KBM-7 (cell line): ENCODE results near the gene IGFN1.
"Not testable (repeated sequence)": the region's sequence is repeated elsewhere in the genome, so short reads cannot be mapped to it uniquely, and the experiment has no call there.

Experiments used
- DNase-seq: peaks from one replicate; pipeline ENCODE4 v3.0.0-alpha.2; 2015
- in situ Hi-C: fragments of 300-500 bp; cut with MboI; formaldehyde crosslinking; loops from 2 replicates; pipeline ENCODE4 v1.14.3; 2020; ENCODE audit warnings: low sequenced_read_pairs, low pct_unique_long_range_greater_than_20kb, mixed read lengths

Gene IGFN1

GRCh38 chr1:201228011-201228983 is 37.7 kb downstream of the IGFN1 start:
- in situ Hi-C loops, result no loop called here

GRCh38 chr1:201229095-201229494 is 38.5 kb downstream of the IGFN1 start:
- in situ Hi-C loops, result no loop called here

More at GRCh38 chr1:201228011-201228983, 37.7 kb downstream of the IGFN1 start:
- no peak for DNase-seq

GRCh38 chr1:201229771-201230635 is 39.4 kb downstream of the IGFN1 start:
- in situ Hi-C loops, result no loop called here
- DNase-seq, result no peak

More at GRCh38 chr1:201229095-201229494, 38.5 kb downstream of the IGFN1 start:
- no peak for DNase-seq

- in situ Hi-C loops, result no loop called here
- no peak for DNase-seq
These were observed 40.1 kb downstream of the IGFN1 start for GRCh38 chr1:201230676-201231075.

- in situ Hi-C loops, DNase-seq: not testable (repeated sequence)
These were observed 49.0 kb downstream of the IGFN1 start for GRCh38 chr1:201239646-201240045.

- DNase-seq, result no peak
- in situ Hi-C loops, result no loop called here
These were observed 49.5 kb downstream of the IGFN1 start for GRCh38 chr1:201240171-201240570.

GRCh38 chr1:201241736-201242135 is 51.1 kb downstream of the IGFN1 start:
- no peak for DNase-seq
- in situ Hi-C loops, result no loop called here

GRCh38 chr1:201245082-201245481 is 54.5 kb downstream of the IGFN1 start:
- in situ Hi-C loops, result no loop called here
- no peak for DNase-seq

- DNase-seq, result no peak
- in situ Hi-C loops, result no loop called here
These were observed 58.3 kb downstream of the IGFN1 start for GRCh38 chr1:201248721-201249559.

GRCh38 chr1:201250326-201251011 is 59.8 kb downstream of the IGFN1 start:
- no peak for DNase-seq
- in situ Hi-C loops, result no loop called here

GRCh38 chr1:201251411-201251810 is 60.8 kb downstream of the IGFN1 start:
- in situ Hi-C loops, result no loop called here
- no peak for DNase-seq

GRCh38 chr1:201251851-201252430 is 61.3 kb downstream of the IGFN1 start:
- in situ Hi-C loops, result no loop called here
- no peak for DNase-seq

GRCh38 chr1:201252944-201253371 is 62.3 kb downstream of the IGFN1 start:
- in situ Hi-C loops, result no loop called here
- no peak for DNase-seq

- in situ Hi-C loops, result no loop called here
- DNase-seq, result no peak
These were observed 62.8 kb downstream of the IGFN1 start for GRCh38 chr1:201253411-201253810.

- in situ Hi-C loops, result no loop called here
- no peak for DNase-seq
These were observed 63.4 kb downstream of the IGFN1 start for GRCh38 chr1:201253906-201254624.

GRCh38 chr1:201254625-201255478 is 64.2 kb downstream of the IGFN1 start:
- DNase-seq, result peak; percentile 53
- in situ Hi-C loops, result no loop called here
